Left ventricle myocardium superior (tissue), 1 donor: ENCODE measurements around the gene TXN2. TPM values are rescaled to one million over a fixed set of nuclear protein-coding genes. Genes with fewer than 3 reads are reported as not detected.
A peak's percentile ranks its signal among the peaks of the same experiment; 100 is the strongest.

Experiments used
- ATAC-seq: fragments of 200-7000 bp; cut with Tn5 transposase; one replicate; pipeline ENCODE4 v1.9.1; 2020; ENCODE audit warnings: mild to moderate bottlenecking, moderate library complexity
- DNase-seq: peaks from one replicate; pipeline ENCODE4 v3.0.0-alpha.2; 2020
- intact Hi-C: fragments of 100-400 bp; cut with micrococcal nuclease; formaldehyde crosslinking; loops from one replicate; pipeline ENCODE4 v1.11.0; 2022
- total RNA-seq: library from RNA; stranded (reverse); fragmentation: NEBNext Ultra II Directional; extraction: Animal tissue kit (Norgen Biotek cat#: 25700); gene quantifications from one replicate; pipeline ENCODE4 v1.2.1, GENCODE V29; 2021
- donor health status: DM: no; HTN: yes; CAD: no; lungs with severe emphysema.

Gene TXN2
- total RNA-seq, 1 donor from 2014 or later = 131 TPM

DNA sequence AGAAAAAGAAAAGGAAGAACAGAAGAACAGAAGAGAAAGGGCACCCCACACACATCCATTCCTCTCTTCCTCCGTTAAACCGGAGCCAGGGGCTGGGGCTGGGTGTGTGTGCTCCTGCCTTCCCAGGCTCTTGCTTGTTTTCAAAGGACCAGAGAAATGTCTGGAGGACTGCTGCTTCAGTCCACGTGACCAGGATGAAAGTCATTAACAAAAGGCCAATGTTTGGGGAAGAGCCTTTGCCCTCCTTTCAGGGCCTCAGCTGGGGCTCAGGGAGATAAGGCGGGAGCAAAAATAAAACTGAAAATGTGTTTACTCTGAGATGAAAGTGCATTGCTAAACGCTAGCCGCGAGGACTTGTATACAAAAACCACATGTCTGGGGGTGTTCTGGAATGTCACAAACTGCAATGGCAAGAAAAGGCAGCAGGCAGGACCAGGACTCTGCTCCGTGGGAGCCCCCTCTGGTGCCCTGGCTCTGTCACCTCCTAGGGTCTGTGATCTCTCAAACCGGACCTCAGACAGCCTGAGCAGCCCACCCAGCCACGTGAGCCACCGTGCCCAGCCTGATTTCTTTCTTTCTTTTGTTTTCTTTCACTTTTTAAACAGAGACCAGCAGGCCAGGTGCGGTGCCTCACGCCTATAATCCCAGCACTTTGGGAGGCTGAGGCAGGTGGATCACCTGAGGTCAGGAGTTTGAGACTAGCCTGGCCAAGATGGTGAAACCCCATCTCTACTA, 62.1 kb downstream of the TXN2 start:
- intact Hi-C loops = no loop called here
- DNase-seq (peak; percentile 43), ATAC-seq (peak; percentile 79)

DNA sequence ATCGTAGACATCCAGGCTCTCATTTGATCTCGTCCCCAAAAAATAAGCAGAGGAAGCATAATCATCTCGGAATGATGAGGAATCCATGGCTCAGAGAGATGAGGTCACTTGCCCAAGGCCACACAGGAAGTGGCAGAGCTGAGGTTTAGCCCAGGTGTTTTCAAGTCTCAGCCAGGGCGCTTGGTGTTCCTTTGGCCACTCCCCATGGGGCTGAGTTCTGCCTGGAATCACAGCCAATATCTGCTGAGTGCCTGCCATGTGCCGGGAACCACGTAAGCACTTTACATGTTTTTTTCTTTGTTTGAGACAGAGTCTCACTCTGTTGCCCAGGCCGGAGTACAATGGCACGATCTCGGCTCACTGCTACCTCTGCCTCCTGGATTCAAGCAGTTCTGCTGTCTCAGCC, 64.2 kb downstream of the TXN2 start:
- intact Hi-C loops = no loop called here
- no peak for DNase-seq
- ATAC-seq = no peak

Other genes starting within 250 kb of the TXN2 start
- 56.7 TPM for gene APOL2, start 242.1 kb downstream of the TXN2 start, total RNA-seq
- 17.6 TPM for gene APOL1, start 228.5 kb downstream of the TXN2 start, total RNA-seq
- gene MYH9, start 93.7 kb downstream of the TXN2 start, total RNA-seq = 161 TPM
- gene FOXRED2, start 25.4 kb upstream of the TXN2 start, total RNA-seq = 13.5 TPM
- 76.1 TPM for gene EIF3D, start 47.5 kb upstream of the TXN2 start, total RNA-seq
- not detected for gene CACNG2, start 222.1 kb upstream of the TXN2 start, total RNA-seq